Subcutaneous abdominal adipose tissue (tissue), 5 donors: ENCODE measurements around the gene UBA1.
A peak's percentile ranks its signal among the peaks of the same experiment; 100 is the strongest.

Source experiments
- H3K27ac ChIP-seq: one replicate; pipeline ENCODE4 v1.7.0; 2013; ENCODE audit warnings: low read depth, mild to moderate bottlenecking, inconsistent platforms, low read length, moderate library complexity
- H3K27me3 ChIP-seq, 5 donors: one replicate each; pipeline ENCODE4 v1.7.0; 2013; ENCODE audit warnings: low read length in 5 of 5, inconsistent platforms in 1 of 5; ENCODE audit not compliant: control insufficient read depth in 5 of 5, insufficient read depth in 4 of 5
- H3K36me3 ChIP-seq, 5 donors: one replicate each; pipeline ENCODE4 v1.7.0; 2013; ENCODE audit warnings: low read length in 5 of 5; ENCODE audit not compliant: control insufficient read depth in 5 of 5, insufficient read depth in 5 of 5
- H3K4me1 ChIP-seq, 5 donors: one replicate each; pipeline ENCODE4 v1.7.0; 2013; ENCODE audit warnings: low read length in 5 of 5, mild to moderate bottlenecking in 3 of 5, moderate library complexity in 1 of 5; ENCODE audit not compliant: control insufficient read depth in 5 of 5, insufficient read depth in 5 of 5
- H3K4me3 ChIP-seq, 5 donors: one replicate each; pipeline ENCODE4 v1.7.0; 2013; ENCODE audit warnings: low read length in 5 of 5, low read depth in 1 of 5
- H3K9ac ChIP-seq, 5 donors: one replicate each; pipeline ENCODE4 v1.7.0; 2013; ENCODE audit warnings: low read length in 5 of 5, mild to moderate bottlenecking in 4 of 5, moderate library complexity in 3 of 5
- H3K9me3 ChIP-seq, 5 donors: one replicate each; pipeline ENCODE4 v1.7.0; 2013; ENCODE audit warnings: low read length in 5 of 5; ENCODE audit not compliant: control insufficient read depth in 5 of 5
- donor health status: healthy.
- donor health status: healthy.
- donor health status: healthy.
- donor health status: healthy.
- donor health status: healthy.

Gene UBA1

GRCh38 chrX:47198026-47198686 lies 4.5 kb downstream of the UBA1 start:
- Histone ChIP-seq H3K4me1 (peaks cover 8 to 74% (median 55%) of the 10 kb centered on the region in 5 donors), H3K36me3 (peaks cover 0 to 56% (median 51%) of the 10 kb centered on the region in 5 donors), H3K27me3 (peaks cover 0 to 5% (median 0%) of the 10 kb centered on the region in 5 donors), H3K9ac (peak overlapping the region in 1 of 5 donors; percentile 48), H3K27ac (peak overlapping the region; percentile 18), H3K4me3 (no peak overlapping the region), H3K9me3 (no peaks in the 10 kb centered on the region)

GRCh38 chrX:47198687-47199080 lies 5.1 kb downstream of the UBA1 start:
- Histone ChIP-seq H3K4me1 (peaks cover 8 to 71% (median 51%) of the 10 kb centered on the region in 5 donors), H3K9ac (no peak overlapping the region), H3K36me3 (peaks cover 0 to 61% (median 56%) of the 10 kb centered on the region in 5 donors), H3K27me3 (peaks cover 0 to 5% (median 0%) of the 10 kb centered on the region in 5 donors), H3K9me3 (no peaks in the 10 kb centered on the region), H3K27ac (peak overlapping the region; percentile 18), H3K4me3 (no peak overlapping the region)

- H3K9ac ChIP-seq, result no peak overlapping the region
- peaks cover 4 to 67% (median 62%) of the 10 kb centered on the region in 5 donors for H3K36me3 ChIP-seq
- H3K4me3 ChIP-seq, result no peak overlapping the region
- H3K27ac ChIP-seq, result peak overlapping the region; percentile 18
- H3K27me3 ChIP-seq, result peaks cover 0 to 5% (median 0%) of the 10 kb centered on the region in 5 donors
- H3K9me3 ChIP-seq, result no peaks in the 10 kb centered on the region
- H3K4me1 ChIP-seq, result peaks cover 8 to 69% (median 48%) of the 10 kb centered on the region in 5 donors
Measured at GRCh38 chrX:47199286-47199685, 5.7 kb downstream of the UBA1 start.

DNA sequence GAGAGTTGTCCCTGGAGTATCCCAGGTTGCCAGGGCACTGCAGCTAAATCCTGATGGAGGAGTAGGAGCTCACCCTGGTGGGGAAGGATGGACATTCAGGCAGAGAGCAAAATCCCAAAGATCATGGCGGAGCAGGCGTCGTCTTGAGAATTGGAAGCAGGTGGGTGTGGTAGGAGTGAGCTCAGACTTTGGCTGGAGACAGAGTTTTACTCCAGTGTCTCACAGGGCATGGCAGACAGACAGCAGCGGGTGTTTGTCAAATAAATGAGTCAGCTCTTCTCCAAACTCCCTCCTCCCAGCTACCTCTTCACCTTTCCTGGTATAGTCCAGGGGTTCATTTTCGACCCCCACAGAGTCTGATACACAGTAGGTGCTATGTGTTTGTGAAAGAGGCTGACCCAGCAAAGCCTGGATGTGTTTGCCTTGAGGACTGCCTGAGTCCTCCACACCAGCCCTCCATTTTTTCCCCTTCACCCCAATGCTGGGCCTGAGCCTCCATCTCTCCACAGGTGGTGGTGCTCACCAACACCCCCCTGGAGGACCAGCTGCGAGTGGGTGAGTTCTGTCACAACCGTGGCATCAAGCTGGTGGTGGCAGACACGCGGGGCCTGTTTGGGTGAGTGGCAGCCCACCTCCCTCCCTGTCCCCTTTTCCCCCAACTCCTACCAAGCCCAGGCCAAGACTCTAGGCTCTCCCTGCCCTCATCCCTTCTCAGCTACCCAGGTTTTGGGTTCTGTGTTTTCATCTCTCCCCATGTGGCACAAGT lies 6.9 kb downstream of the UBA1 start:
- Histone ChIP-seq H3K9me3 (no peaks in the 10 kb centered on the region), H3K9ac (peak overlapping the region in 2 of 5 donors; percentile 8 to 22), H3K36me3 (peaks cover 10 to 80% (median 75%) of the 10 kb centered on the region in 5 donors), H3K27ac (peak overlapping the region; percentile 82), H3K4me3 (no peak overlapping the region), H3K27me3 (peaks cover 0 to 5% (median 0%) of the 10 kb centered on the region in 5 donors), H3K4me1 (peaks cover 6 to 56% (median 36%) of the 10 kb centered on the region in 5 donors)

GRCh38 chrX:47201345-47201944 lies 7.8 kb downstream of the UBA1 start:
- no peak overlapping the region for H3K4me3 ChIP-seq
- peak overlapping the region; percentile 82 for H3K27ac ChIP-seq
- peaks cover 3 to 47% (median 27%) of the 10 kb centered on the region in 5 donors for H3K4me1 ChIP-seq
- peaks cover 0 to 5% (median 0%) of the 10 kb centered on the region in 5 donors for H3K27me3 ChIP-seq
- peaks cover 10 to 88% (median 84%) of the 10 kb centered on the region in 5 donors for H3K36me3 ChIP-seq
- H3K9me3 ChIP-seq, result no peaks in the 10 kb centered on the region
- no peak overlapping the region for H3K9ac ChIP-seq

- Histone ChIP-seq H3K4me1 (peaks cover 3 to 38% (median 18%) of the 10 kb centered on the region in 5 donors), H3K27me3 (peaks cover 0 to 5% (median 0%) of the 10 kb centered on the region in 5 donors), H3K4me3 (no peak overlapping the region), H3K9ac (no peak overlapping the region), H3K27ac (no peak overlapping the region), H3K9me3 (no peaks in the 10 kb centered on the region), H3K36me3 (peaks cover 19 to 93% (median 92%) of the 10 kb centered on the region in 5 donors)
Measured at GRCh38 chrX:47202316-47202715, 8.7 kb downstream of the UBA1 start.

- H3K9ac ChIP-seq, result no peak overlapping the region
Measured at GRCh38 chrX:47202877-47203276, 9.2 kb downstream of the UBA1 start.

GRCh38 chrX:47204970-47205369 lies 11.3 kb downstream of the UBA1 start:
- peaks cover 3 to 18% (median 8%) of the 10 kb centered on the region in 5 donors for H3K4me1 ChIP-seq
- no peak overlapping the region for H3K4me3 ChIP-seq
- no peak overlapping the region for H3K9ac ChIP-seq
- peaks cover 0 to 7% (median 0%) of the 10 kb centered on the region in 5 donors for H3K27me3 ChIP-seq
- H3K27ac ChIP-seq, result no peak overlapping the region
- no peaks in the 10 kb centered on the region for H3K9me3 ChIP-seq
- H3K36me3 ChIP-seq, result peaks cover 26 to 100% (median 94%) of the 10 kb centered on the region in 5 donors

More at GRCh38 chrX:47202877-47203276, 9.2 kb downstream of the UBA1 start:
- Histone ChIP-seq H3K27ac (no peak overlapping the region), H3K9me3 (no peaks in the 10 kb centered on the region), H3K4me1 (peaks cover 3 to 33% (median 13%) of the 10 kb centered on the region in 5 donors), H3K4me3 (no peak overlapping the region), H3K27me3 (peaks cover 0 to 5% (median 0%) of the 10 kb centered on the region in 5 donors), H3K36me3 (peaks cover 24 to 98% (median 96%) of the 10 kb centered on the region in 5 donors)

DNA sequence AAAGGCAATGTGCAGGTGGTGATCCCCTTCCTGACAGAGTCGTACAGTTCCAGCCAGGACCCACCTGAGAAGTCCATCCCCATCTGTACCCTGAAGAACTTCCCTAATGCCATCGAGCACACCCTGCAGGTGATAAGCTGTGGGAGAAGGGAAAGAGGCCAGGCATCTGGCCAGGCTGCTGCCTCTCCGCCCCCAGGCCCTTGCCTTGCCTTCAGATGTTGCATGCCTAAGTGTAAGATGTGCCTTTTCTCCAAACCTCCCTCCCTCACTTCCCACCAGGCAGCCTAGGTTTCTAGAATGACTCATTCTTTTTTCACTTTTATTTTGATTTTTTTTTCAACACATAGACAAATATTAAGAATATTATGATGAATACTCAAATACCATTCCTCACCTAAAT lies 12.7 kb downstream of the UBA1 start:
- peaks cover 0 to 7% (median 3%) of the 10 kb centered on the region in 5 donors for H3K4me1 ChIP-seq
- H3K27ac ChIP-seq, result no peak overlapping the region
- no peak overlapping the region for H3K4me3 ChIP-seq
- peaks cover 29 to 100% (median 94%) of the 10 kb centered on the region in 5 donors for H3K36me3 ChIP-seq
- no peaks in the 10 kb centered on the region for H3K9me3 ChIP-seq
- H3K9ac ChIP-seq, result no peak overlapping the region
- peaks cover 0 to 9% (median 0%) of the 10 kb centered on the region in 5 donors for H3K27me3 ChIP-seq
